Upper lobe of left lung (tissue), 4 donors: Measurements from ENCODE around the gene MAP4K2.

ENCODE experiments used
- POLR2A ChIP-seq, 4 donors: fragments of 450-650 bp; IDR thresholded peaks; one replicate each; pipeline ENCODE4 v1.5.1; 2016 to 2017; ENCODE audit warnings: antibody characterized with exemption in 4 of 4, mild to moderate bottlenecking in 2 of 4
- POLR2AphosphoS5 ChIP-seq, 2 donors: sonication (generic); formaldehyde crosslinking; IDR thresholded peaks; one replicate each; pipeline ENCODE4 v1.5.1; 2017; ENCODE audit warnings: antibody characterized with exemption in 2 of 2
- TF ChIP-seq, protein P1 (sequence below), 6 experiments: fragments of 450-650 bp in 4 of 6; fragments of 200-600 bp in 2 of 6; sonication (generic) in 2 of 6; IDR thresholded peaks; one replicate each; pipeline ENCODE4 v1.5.1; 2016 to 2019; ENCODE audit warnings: antibody characterized with exemption in 6 of 6

- TF ChIP-seq, protein P1, sequence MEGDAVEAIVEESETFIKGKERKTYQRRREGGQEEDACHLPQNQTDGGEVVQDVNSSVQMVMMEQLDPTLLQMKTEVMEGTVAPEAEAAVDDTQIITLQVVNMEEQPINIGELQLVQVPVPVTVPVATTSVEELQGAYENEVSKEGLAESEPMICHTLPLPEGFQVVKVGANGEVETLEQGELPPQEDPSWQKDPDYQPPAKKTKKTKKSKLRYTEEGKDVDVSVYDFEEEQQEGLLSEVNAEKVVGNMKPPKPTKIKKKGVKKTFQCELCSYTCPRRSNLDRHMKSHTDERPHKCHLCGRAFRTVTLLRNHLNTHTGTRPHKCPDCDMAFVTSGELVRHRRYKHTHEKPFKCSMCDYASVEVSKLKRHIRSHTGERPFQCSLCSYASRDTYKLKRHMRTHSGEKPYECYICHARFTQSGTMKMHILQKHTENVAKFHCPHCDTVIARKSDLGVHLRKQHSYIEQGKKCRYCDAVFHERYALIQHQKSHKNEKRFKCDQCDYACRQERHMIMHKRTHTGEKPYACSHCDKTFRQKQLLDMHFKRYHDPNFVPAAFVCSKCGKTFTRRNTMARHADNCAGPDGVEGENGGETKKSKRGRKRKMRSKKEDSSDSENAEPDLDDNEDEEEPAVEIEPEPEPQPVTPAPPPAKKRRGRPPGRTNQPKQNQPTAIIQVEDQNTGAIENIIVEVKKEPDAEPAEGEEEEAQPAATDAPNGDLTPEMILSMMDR (IDR thresholded peaks at IDR 0.05): no peak
- TF ChIP-seq POLR2A (IDR thresholded peaks at IDR 0.05): no peak
- TF ChIP-seq POLR2AphosphoS5 (IDR thresholded peaks at IDR 0.05): no peak
Observed at GRCh38 chr11:64827451-64827839, 24.4 kb upstream of the MAP4K2 start.
